MCF 10A (cell line): ENCODE data around the gene ABHD8. TPM values are rescaled to one million over a fixed set of nuclear protein-coding genes. Genes with fewer than 3 reads are reported as not detected.

Experiments used
- BruUV-seq: library from RNA; stranded (reverse); fragments of 400-500 nt; replicated peaks from 2 replicates; lab custom pipeline; 2021; lab: Mats Ljungman, UMichigan
- CTCF ChIA-PET: fragments of 300-600 bp; sonication (Branson Sonifier 250); formaldehyde crosslinking; extraction: SDS; loops from one replicate; lab custom pipeline; 2021; ENCODE audit warnings: antibody characterized with exemption, inconsistent platforms; lab: Yijun Ruan, JAX
- POLR2A ChIA-PET: fragments of 300-600, 350-650 bp; sonication (Branson Sonifier 250); formaldehyde crosslinking; extraction: SDS; loops from one replicate; lab custom pipeline; 2020; ENCODE audit warnings: antibody characterized with exemption, inconsistent platforms; lab: Yijun Ruan, JAX
- DNase-seq: peaks from one replicate; pipeline ENCODE4 v3.0.0-alpha.2; 2018; ENCODE audit not compliant: unreplicated experiment
- H3K27ac Mint-ChIP-seq: one replicate; pipeline ENCODE4 v1.8.0; 2022; ENCODE audit warnings: mild to moderate bottlenecking, low read depth, mixed read lengths; ENCODE audit not compliant: unreplicated experiment
- H3K27me3 Mint-ChIP-seq: one replicate; pipeline ENCODE4 v1.8.0; 2022; ENCODE audit warnings: mixed read lengths; ENCODE audit not compliant: insufficient read depth, unreplicated experiment
- H3K36me3 Mint-ChIP-seq: one replicate; pipeline ENCODE4 v1.8.0; 2022; ENCODE audit warnings: mild to moderate bottlenecking, moderate library complexity, mixed read lengths; ENCODE audit not compliant: insufficient read depth, unreplicated experiment
- H3K4me1 Mint-ChIP-seq: one replicate; pipeline ENCODE4 v1.8.0; 2022; ENCODE audit warnings: mixed read lengths; ENCODE audit not compliant: insufficient read depth, unreplicated experiment
- H3K4me3 Mint-ChIP-seq: one replicate; pipeline ENCODE4 v1.8.0; 2022; ENCODE audit warnings: mild to moderate bottlenecking, moderate library complexity, mixed read lengths; ENCODE audit not compliant: unreplicated experiment
- H3K9me3 Mint-ChIP-seq: one replicate; pipeline ENCODE4 v1.8.0; 2022; ENCODE audit warnings: mixed read lengths; ENCODE audit not compliant: unreplicated experiment
- intact Hi-C: fragments of 100-400 bp; cut with micrococcal nuclease; formaldehyde crosslinking; loops from 2 replicates; pipeline ENCODE4 v1.14.1; 2022
- total RNA-seq: library from RNA; stranded (reverse); gene quantifications from 2 replicates; pipeline ENCODE4 v1.2.3, GENCODE V29; 2022
- TF ChIP-seq, protein P1 (sequence below): fragments of 200-600 bp; IDR thresholded peaks from one replicate; pipeline ENCODE4 v1.8.0; 2022; ENCODE audit warnings: antibody characterized with exemption, mild to moderate bottlenecking; ENCODE audit not compliant: unreplicated experiment

Gene ABHD8
- total RNA-seq, 1 experiment from 2014 or later, result 4.1 TPM

- H3K4me3 Mint-ChIP-seq, result no peak overlapping the region
- BruUV-seq, result no TSS peak
- H3K27ac Mint-ChIP-seq, result no peak overlapping the region
- no peaks in the 10 kb centered on the region for H3K27me3 Mint-ChIP-seq
- no peak for DNase-seq
- H3K9me3 Mint-ChIP-seq, result no peaks in the 10 kb centered on the region
- CTCF ChIA-PET, result interaction anchor here (1.0 to 2.9 kb wide), 2 partner anchors 15 to 24 kb away, joined by 3 to 8 read pairs; no protein-coding TSS in a partner anchor
- POLR2A ChIA-PET, result interaction anchor here (10.1 kb wide), 1 partner anchor 23 kb away, joined by 152 read pairs; the partner anchor contains the start of genes ABHD8, DDA1 and MRPL34
- intact Hi-C loops, result no loop called here
- H3K36me3 Mint-ChIP-seq, result peaks cover 28% of the 10 kb centered on the region
- TF ChIP-seq, protein P1, sequence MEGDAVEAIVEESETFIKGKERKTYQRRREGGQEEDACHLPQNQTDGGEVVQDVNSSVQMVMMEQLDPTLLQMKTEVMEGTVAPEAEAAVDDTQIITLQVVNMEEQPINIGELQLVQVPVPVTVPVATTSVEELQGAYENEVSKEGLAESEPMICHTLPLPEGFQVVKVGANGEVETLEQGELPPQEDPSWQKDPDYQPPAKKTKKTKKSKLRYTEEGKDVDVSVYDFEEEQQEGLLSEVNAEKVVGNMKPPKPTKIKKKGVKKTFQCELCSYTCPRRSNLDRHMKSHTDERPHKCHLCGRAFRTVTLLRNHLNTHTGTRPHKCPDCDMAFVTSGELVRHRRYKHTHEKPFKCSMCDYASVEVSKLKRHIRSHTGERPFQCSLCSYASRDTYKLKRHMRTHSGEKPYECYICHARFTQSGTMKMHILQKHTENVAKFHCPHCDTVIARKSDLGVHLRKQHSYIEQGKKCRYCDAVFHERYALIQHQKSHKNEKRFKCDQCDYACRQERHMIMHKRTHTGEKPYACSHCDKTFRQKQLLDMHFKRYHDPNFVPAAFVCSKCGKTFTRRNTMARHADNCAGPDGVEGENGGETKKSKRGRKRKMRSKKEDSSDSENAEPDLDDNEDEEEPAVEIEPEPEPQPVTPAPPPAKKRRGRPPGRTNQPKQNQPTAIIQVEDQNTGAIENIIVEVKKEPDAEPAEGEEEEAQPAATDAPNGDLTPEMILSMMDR, result no peak
- H3K4me1 Mint-ChIP-seq, result peaks cover 15% of the 10 kb centered on the region
These were observed 27.9 kb upstream of the ABHD8 start for GRCh38 chr19:17331045-17331558.

DNA sequence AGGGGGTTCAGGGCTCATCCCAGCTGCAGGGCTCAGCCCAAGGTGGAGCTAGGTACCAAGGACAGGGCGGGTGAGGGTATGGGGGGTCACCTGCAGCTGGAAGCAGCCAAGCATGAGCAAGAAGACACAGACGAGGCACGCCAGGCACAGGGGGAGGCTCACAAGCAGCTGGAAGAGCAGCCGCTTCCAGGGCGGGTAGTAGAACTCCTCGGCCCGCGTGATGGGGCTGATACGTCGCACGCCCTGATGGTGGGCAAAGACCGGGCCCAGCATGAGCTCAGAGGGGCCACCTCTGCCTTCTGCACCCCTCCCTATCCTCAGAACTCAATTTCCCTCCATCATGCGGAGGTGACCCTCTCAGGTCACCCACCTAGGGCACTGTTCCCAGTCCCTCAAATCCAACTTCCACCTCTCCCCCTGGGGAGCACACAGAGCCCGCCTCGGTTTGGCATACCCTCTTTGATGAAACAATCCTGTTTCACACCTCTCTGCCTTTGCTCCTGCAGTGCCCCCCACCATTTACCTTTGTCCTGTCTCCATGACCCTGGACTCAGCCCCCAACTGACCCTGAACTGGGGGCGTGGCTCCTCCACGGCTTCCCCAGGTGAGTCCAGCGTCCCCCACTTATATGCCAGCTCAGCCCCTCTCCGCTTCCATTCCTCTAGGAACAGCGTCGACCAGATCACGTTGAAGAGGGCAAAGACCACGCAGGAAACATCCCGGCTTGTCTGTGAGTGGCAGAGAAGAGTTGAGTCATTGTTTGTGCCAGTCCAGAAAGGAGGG lies 27.2 kb upstream of the ABHD8 start:
- Mint-ChIP-seq H3K9me3 (no peaks in the 10 kb centered on the region), H3K4me1 (peaks cover 20% of the 10 kb centered on the region), H3K27ac (no peak overlapping the region), H3K4me3 (no peak overlapping the region), H3K36me3 (peaks cover 28% of the 10 kb centered on the region), H3K27me3 (no peaks in the 10 kb centered on the region)
- ChIA-PET CTCF (interaction anchor here (0.6 to 1.0 kb wide), 2 partner anchors 24 to 36 kb away, joined by 3 read pairs; no protein-coding TSS in a partner anchor), POLR2A (interaction anchor here (0.6 to 10.1 kb wide), 2 partner anchors 22 to 253 kb away, joined by 3 to 152 read pairs; partner anchors contain the start of genes ABHD8, DDA1 and MRPL34)
- TF ChIP-seq, protein P1, result no peak
- DNase-seq, result no peak
- intact Hi-C loops, result no loop called here
- no TSS peak for BruUV-seq

- DNase-seq, result no peak
- CTCF ChIA-PET, result no interaction called here
- H3K4me3 Mint-ChIP-seq, result no peak overlapping the region
- H3K27ac Mint-ChIP-seq, result no peak overlapping the region
- peaks cover 14% of the 10 kb centered on the region for H3K4me1 Mint-ChIP-seq
- H3K27me3 Mint-ChIP-seq, result no peaks in the 10 kb centered on the region
- H3K9me3 Mint-ChIP-seq, result no peaks in the 10 kb centered on the region
- intact Hi-C loops, result no loop called here
- POLR2A ChIA-PET, result interaction anchor here (0.6 to 10.1 kb wide), 2 partner anchors 22 to 252 kb away, joined by 3 to 152 read pairs; partner anchors contain the start of genes ABHD8, DDA1 and MRPL34
- TF ChIP-seq, protein P1, result no peak
- peaks cover 34% of the 10 kb centered on the region for H3K36me3 Mint-ChIP-seq
- no TSS peak for BruUV-seq
These were observed 26.4 kb upstream of the ABHD8 start for GRCh38 chr19:17329366-17330261.
